ENCODE measurements around the gene VWF.

DNA sequence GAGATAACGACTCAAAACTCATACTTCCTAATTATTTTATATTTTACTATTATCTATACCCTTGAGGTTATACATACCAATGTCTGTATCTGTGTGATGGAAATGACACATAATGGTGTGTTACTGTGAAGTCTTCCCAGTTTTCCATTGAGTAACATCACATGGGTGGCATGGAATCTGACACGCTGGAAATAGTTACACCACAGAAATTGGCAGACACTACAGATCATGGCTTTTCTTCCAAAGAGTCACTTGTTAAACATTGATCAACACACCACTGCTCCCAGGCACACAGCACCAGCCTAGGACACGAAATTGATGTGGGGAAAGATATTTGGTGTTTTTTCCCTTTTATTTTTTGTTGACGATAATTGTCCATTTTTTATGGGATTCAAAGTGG lies 33.0 kb upstream of the VWF start:
- no peak for TF ChIP-seq POLR2A (IDR thresholded peaks at IDR 0.05)
- TF ChIP-seq, protein P1, sequence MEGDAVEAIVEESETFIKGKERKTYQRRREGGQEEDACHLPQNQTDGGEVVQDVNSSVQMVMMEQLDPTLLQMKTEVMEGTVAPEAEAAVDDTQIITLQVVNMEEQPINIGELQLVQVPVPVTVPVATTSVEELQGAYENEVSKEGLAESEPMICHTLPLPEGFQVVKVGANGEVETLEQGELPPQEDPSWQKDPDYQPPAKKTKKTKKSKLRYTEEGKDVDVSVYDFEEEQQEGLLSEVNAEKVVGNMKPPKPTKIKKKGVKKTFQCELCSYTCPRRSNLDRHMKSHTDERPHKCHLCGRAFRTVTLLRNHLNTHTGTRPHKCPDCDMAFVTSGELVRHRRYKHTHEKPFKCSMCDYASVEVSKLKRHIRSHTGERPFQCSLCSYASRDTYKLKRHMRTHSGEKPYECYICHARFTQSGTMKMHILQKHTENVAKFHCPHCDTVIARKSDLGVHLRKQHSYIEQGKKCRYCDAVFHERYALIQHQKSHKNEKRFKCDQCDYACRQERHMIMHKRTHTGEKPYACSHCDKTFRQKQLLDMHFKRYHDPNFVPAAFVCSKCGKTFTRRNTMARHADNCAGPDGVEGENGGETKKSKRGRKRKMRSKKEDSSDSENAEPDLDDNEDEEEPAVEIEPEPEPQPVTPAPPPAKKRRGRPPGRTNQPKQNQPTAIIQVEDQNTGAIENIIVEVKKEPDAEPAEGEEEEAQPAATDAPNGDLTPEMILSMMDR (IDR thresholded peaks at IDR 0.05) = no peak

Measured in right lobe of liver (tissue), 4 donors.